Measurements from ENCODE around the gene RAB8A.

Gene RAB8A

GRCh38 chr19:16134510-16134909 lies 22.8 kb downstream of the RAB8A start:
- no peak overlapping the region for H3K27ac Mint-ChIP-seq
- peaks cover 48% of the 10 kb centered on the region for H3K36me3 Mint-ChIP-seq (ENCODE audit: low read depth)

GRCh38 chr19:16135430-16136127 lies 23.9 kb downstream of the RAB8A start:
- Mint-ChIP-seq H3K4me3 (no peak overlapping the region), H3K9me3 (peaks cover 11% of the 10 kb centered on the region), H3K36me3 (ENCODE audit: low read depth) (peaks cover 43% of the 10 kb centered on the region), H3K27ac (no peak overlapping the region), H3K4me1 (ENCODE audit: low read depth) (peaks cover 22% of the 10 kb centered on the region), H3K27me3 (ENCODE audit: low read depth) (no peaks in the 10 kb centered on the region)

More at GRCh38 chr19:16134510-16134909, 22.8 kb downstream of the RAB8A start:
- no peak overlapping the region for H3K4me3 Mint-ChIP-seq
- H3K4me1 Mint-ChIP-seq (ENCODE audit: low read depth), result peaks cover 20% of the 10 kb centered on the region
- H3K27me3 Mint-ChIP-seq (ENCODE audit: low read depth), result no peaks in the 10 kb centered on the region
- peaks cover 11% of the 10 kb centered on the region for H3K9me3 Mint-ChIP-seq

GRCh38 chr19:16136185-16136999 lies 24.7 kb downstream of the RAB8A start:
- H3K4me3 Mint-ChIP-seq, result no peak overlapping the region
- H3K4me1 Mint-ChIP-seq (ENCODE audit: low read depth), result peaks cover 28% of the 10 kb centered on the region
- H3K9me3 Mint-ChIP-seq, result peaks cover 6% of the 10 kb centered on the region
- peaks cover 37% of the 10 kb centered on the region for H3K36me3 Mint-ChIP-seq (ENCODE audit: low read depth)
- no peaks in the 10 kb centered on the region for H3K27me3 Mint-ChIP-seq (ENCODE audit: low read depth)
- no peak overlapping the region for H3K27ac Mint-ChIP-seq

- Mint-ChIP-seq H3K4me3 (peak overlapping the region; percentile 26), H3K27ac (peak overlapping the region; percentile 71), H3K36me3 (ENCODE audit: low read depth) (peaks cover 15% of the 10 kb centered on the region), H3K27me3 (ENCODE audit: low read depth) (no peaks in the 10 kb centered on the region), H3K9me3 (peaks cover 3% of the 10 kb centered on the region), H3K4me1 (ENCODE audit: low read depth) (peaks cover 36% of the 10 kb centered on the region)
Measured at GRCh38 chr19:16139752-16140151, 28.1 kb downstream of the RAB8A start.

- H3K27me3 Mint-ChIP-seq (ENCODE audit: low read depth), result no peaks in the 10 kb centered on the region
- H3K27ac Mint-ChIP-seq, result peak overlapping the region; percentile 8
- H3K36me3 Mint-ChIP-seq (ENCODE audit: low read depth), result peaks cover 14% of the 10 kb centered on the region
- H3K4me3 Mint-ChIP-seq, result peak overlapping the region; percentile 35
- peaks cover 42% of the 10 kb centered on the region for H3K4me1 Mint-ChIP-seq (ENCODE audit: low read depth)
- peaks cover 3% of the 10 kb centered on the region for H3K9me3 Mint-ChIP-seq
Measured at GRCh38 chr19:16141043-16141442, 29.4 kb downstream of the RAB8A start.

GRCh38 chr19:16142032-16142580 lies 30.4 kb downstream of the RAB8A start:
- H3K4me3 Mint-ChIP-seq, result peak overlapping the region; percentile 26
- peaks cover 18% of the 10 kb centered on the region for H3K36me3 Mint-ChIP-seq (ENCODE audit: low read depth)
- H3K27ac Mint-ChIP-seq, result peak overlapping the region; percentile 68
- peaks cover 3% of the 10 kb centered on the region for H3K9me3 Mint-ChIP-seq
- H3K4me1 Mint-ChIP-seq (ENCODE audit: low read depth), result peaks cover 43% of the 10 kb centered on the region
- no peaks in the 10 kb centered on the region for H3K27me3 Mint-ChIP-seq (ENCODE audit: low read depth)

GRCh38 chr19:16143399-16144215 lies 31.9 kb downstream of the RAB8A start, which contains the start of gene HSH2D:
TSS of gene HSH2D (plus strand) at chr19:16143685. CDS start at chr19:16148751, 5,066 bp downstream.
- Mint-ChIP-seq H3K36me3 (ENCODE audit: low read depth) (peaks cover 18% of the 10 kb centered on the region), H3K4me1 (ENCODE audit: low read depth) (peaks cover 43% of the 10 kb centered on the region), H3K27me3 (ENCODE audit: low read depth) (no peaks in the 10 kb centered on the region), H3K9me3 (peaks cover 3% of the 10 kb centered on the region), H3K4me3 (peak within 1 kb of the TSS; percentile 99), H3K27ac (peak within 1 kb of the TSS; percentile 99)

GRCh38 chr19:16144216-16144581 lies 32.5 kb downstream of the RAB8A start:
- Mint-ChIP-seq H3K4me3 (peak overlapping the region; percentile 99), H3K9me3 (peaks cover 3% of the 10 kb centered on the region), H3K4me1 (ENCODE audit: low read depth) (peaks cover 43% of the 10 kb centered on the region), H3K36me3 (ENCODE audit: low read depth) (peaks cover 23% of the 10 kb centered on the region), H3K27me3 (ENCODE audit: low read depth) (no peaks in the 10 kb centered on the region), H3K27ac (peak overlapping the region; percentile 99)

GRCh38 chr19:16146112-16146511 lies 34.4 kb downstream of the RAB8A start:
- Mint-ChIP-seq H3K4me1 (ENCODE audit: low read depth) (peaks cover 42% of the 10 kb centered on the region), H3K27ac (peak overlapping the region; percentile 52), H3K27me3 (ENCODE audit: low read depth) (no peaks in the 10 kb centered on the region), H3K9me3 (peaks cover 3% of the 10 kb centered on the region), H3K4me3 (peak overlapping the region; percentile 99), H3K36me3 (ENCODE audit: low read depth) (peaks cover 30% of the 10 kb centered on the region)

GRCh38 chr19:16148443-16149229 lies 36.9 kb downstream of the RAB8A start:
- peak overlapping the region; percentile 36 for H3K4me3 Mint-ChIP-seq
- no peaks in the 10 kb centered on the region for H3K27me3 Mint-ChIP-seq (ENCODE audit: low read depth)
- H3K36me3 Mint-ChIP-seq (ENCODE audit: low read depth), result peaks cover 41% of the 10 kb centered on the region

GRCh38 chr19:16153582-16154336 lies 42.1 kb downstream of the RAB8A start:
- Mint-ChIP-seq H3K27me3 (ENCODE audit: low read depth) (no peaks in the 10 kb centered on the region), H3K27ac (no peak overlapping the region), H3K36me3 (ENCODE audit: low read depth) (peaks cover 68% of the 10 kb centered on the region), H3K4me1 (ENCODE audit: low read depth) (peaks cover 25% of the 10 kb centered on the region), H3K9me3 (no peaks in the 10 kb centered on the region), H3K4me3 (no peak overlapping the region)

More at GRCh38 chr19:16148443-16149229, 36.9 kb downstream of the RAB8A start:
- no peaks in the 10 kb centered on the region for H3K9me3 Mint-ChIP-seq
- peaks cover 30% of the 10 kb centered on the region for H3K4me1 Mint-ChIP-seq (ENCODE audit: low read depth)
- peak overlapping the region; percentile 57 for H3K27ac Mint-ChIP-seq

GRCh38 chr19:16154557-16154956 lies 42.9 kb downstream of the RAB8A start:
- no peak overlapping the region for H3K4me3 Mint-ChIP-seq
- H3K4me1 Mint-ChIP-seq (ENCODE audit: low read depth), result peaks cover 17% of the 10 kb centered on the region
- H3K27ac Mint-ChIP-seq, result no peak overlapping the region
- H3K9me3 Mint-ChIP-seq, result no peaks in the 10 kb centered on the region
- peaks cover 60% of the 10 kb centered on the region for H3K36me3 Mint-ChIP-seq (ENCODE audit: low read depth)
- H3K27me3 Mint-ChIP-seq (ENCODE audit: low read depth), result no peaks in the 10 kb centered on the region

GRCh38 chr19:16155128-16155527 lies 43.4 kb downstream of the RAB8A start:
- Mint-ChIP-seq H3K9me3 (no peaks in the 10 kb centered on the region), H3K27ac (peak overlapping the region; percentile 28), H3K4me1 (ENCODE audit: low read depth) (peaks cover 15% of the 10 kb centered on the region), H3K4me3 (no peak overlapping the region), H3K27me3 (ENCODE audit: low read depth) (no peaks in the 10 kb centered on the region), H3K36me3 (ENCODE audit: low read depth) (peaks cover 58% of the 10 kb centered on the region)
